Measurements from ENCODE around the gene RPRD2.

- TF ChIP-seq CTCF (conservative IDR thresholded peaks at IDR 0.05 in 1 of 2, IDR thresholded peaks at IDR 0.05 in 1 of 2; ENCODE audit: extremely low read depth in 1 of 2, insufficient read depth in 1 of 2, low read depth in 1 of 2, low read length in 2 of 2) (no peak), EZH2 (IDR thresholded peaks at IDR 0.05; ENCODE audit: borderline replicate concordance, low read length) (no peak)
Measured at GRCh38 chr1:150479370-150479769, 115.4 kb downstream of the RPRD2 start.

All from mammary epithelial cell (primary cell).